RKO (cell line): ENCODE results near the gene OSBPL3.

ENCODE experiments used
- DNase-seq: peaks from one replicate; pipeline ENCODE4 v3.0.0-alpha.2; 2016; ENCODE audit warnings: low spot score

Gene OSBPL3

DNA sequence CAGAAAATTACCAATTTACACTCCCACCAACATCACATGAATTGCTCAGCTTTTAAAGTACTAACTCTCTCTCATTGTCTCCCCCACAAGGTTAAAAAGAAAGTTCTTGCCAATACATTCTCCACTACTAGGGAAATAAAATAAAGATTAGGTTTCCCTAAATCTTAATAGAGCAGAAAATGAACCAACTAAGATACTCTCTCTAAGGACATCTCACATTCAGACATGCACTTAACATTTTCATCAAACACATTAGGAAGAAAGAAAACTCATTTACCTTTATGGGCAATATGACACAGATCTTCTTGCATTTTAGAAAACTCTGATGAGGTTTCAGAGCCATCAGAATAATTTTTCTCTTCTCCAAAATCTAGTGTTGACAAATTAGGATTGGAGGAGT, 118.6 kb downstream of the OSBPL3 start:
- DNase-seq, result no peak

DNA sequence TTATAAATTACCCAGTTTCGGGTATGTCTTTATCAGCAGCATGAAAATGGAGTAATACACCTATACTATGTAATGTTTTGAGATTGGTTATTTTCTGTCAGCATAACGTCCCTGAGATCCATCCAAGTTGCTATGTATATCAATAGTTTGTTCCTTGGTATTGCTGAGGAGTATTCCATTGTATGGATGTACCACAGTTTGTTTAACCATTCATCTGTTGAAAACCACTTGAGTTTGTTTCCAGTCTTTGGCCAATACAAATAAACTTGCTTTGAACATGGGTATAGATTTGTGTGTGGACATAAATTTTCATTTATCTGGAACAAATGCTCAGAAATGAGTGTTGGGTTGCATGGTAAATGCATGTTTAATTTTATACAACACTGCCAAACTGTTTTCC, 119.4 kb downstream of the OSBPL3 start:
- DNase-seq, result no peak

- no peak for DNase-seq
These were observed 121.6 kb downstream of the OSBPL3 start for GRCh38 chr7:24858108-24858977.

DNA sequence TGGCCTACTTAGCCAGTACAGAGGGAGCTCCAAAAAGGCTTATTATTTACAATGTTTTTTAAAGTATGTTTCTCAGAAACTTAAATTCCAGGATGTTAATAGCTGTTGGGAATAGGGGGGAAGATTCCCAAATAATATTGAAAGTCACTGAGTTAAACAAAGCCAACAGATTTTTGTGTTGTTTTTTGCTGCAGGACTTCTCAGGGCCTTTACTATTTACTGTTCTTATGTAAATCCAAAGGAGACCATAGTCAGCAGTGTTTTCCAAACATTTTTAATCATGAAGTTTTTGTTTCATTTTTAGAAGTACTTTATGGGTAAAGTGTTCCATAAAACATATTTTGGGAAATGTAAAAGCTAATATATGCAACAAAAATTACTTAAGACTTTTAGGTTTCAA, 122.4 kb downstream of the OSBPL3 start:
- no peak for DNase-seq

GRCh38 chr7:24854866-24855265, 125.1 kb downstream of the OSBPL3 start:
- no peak for DNase-seq

GRCh38 chr7:24851786-24852185, 128.2 kb downstream of the OSBPL3 start:
- DNase-seq, result no peak

DNA sequence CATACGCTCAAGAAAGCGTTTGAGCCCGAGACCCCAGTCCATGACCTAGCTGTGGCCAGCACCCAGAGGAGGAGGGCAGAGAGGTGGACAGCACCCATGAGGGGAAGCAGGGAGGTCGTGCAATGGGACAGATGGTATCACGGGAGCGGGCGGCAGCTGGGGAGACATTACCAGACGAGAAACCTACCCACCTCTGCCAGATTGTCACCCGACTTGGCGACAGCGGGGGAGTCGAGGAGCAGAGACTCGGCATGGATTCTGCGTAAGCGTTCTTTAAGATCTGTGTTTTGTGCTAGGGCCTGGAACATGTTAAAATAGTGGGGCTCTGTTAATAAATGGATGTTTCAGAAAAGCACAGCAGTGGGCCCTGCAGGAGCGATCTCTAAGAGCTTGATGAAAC, 131.1 kb downstream of the OSBPL3 start:
- DNase-seq, result no peak

DNA sequence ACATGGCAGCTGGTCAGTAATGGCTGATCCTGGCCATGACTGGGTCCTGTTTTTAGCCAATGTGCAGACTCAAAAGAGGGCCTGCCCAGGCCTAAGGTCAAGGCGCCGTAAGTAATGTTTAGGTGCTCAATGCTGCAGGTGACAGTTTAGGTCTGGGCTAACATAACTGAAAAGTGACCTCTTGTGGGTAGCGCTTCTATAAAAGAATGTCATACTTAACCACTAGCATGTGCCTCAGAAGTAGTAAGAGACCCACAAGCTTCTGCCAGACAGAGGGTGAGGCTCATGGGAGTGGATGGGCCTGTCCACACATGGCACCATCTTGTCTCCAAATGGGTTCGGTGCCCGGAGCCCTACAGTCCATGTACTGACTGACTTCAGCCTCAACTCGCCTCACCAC, 132.2 kb downstream of the OSBPL3 start:
- no peak for DNase-seq

DNA sequence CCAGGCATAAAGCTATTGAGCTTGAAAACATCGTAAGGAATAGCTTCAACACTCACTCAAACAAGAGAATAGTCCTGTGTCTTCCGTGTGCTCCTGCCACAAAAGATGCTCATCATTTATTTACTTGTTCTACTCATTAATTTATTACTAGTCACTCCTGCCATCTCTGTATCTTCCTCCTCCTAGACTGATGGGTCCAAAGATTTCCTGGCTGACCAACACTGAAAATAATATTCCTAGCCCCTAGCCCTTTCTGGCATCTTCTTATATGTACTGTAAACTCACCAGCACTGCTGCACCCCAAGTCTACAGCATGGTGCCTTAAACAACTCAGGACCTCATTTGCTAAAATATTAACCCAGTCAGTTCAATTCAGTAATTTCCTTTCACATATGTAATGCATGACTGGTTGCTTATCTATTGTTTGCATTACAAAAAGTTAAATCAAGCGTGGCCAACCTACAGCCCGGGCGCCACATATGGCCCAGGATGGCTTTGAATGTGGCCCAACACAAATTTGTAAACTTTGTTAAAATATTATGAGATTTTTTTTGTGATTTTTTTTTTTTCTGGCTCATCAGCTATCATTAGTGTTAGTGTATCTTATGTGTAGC, 136.1 kb downstream of the OSBPL3 start:
- no peak for DNase-seq

- DNase-seq, result no peak
These were observed 137.3 kb downstream of the OSBPL3 start for GRCh38 chr7:24842449-24843241.

DNA sequence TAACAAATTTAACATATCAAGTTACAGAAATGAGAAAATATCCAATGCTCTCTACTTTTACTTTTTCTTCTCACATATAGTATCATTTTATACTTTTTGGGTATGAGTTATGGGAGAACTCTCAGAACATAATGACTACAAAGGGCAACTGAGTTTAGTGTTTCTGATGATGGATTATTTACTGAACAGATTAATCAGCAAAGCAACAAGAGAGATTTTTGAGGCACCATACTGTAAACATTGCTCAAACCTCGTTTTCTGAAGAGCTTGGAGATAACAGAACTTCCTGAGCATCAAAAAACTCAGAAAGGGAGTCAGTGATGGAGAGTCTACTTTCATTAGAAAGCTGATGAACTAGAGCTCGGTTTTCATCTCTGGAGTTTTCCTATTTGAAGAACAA, 137.9 kb downstream of the OSBPL3 start:
- DNase-seq, result no peak

- no peak for DNase-seq
These were observed 139.4 kb downstream of the OSBPL3 start for GRCh38 chr7:24840563-24840962.

DNA sequence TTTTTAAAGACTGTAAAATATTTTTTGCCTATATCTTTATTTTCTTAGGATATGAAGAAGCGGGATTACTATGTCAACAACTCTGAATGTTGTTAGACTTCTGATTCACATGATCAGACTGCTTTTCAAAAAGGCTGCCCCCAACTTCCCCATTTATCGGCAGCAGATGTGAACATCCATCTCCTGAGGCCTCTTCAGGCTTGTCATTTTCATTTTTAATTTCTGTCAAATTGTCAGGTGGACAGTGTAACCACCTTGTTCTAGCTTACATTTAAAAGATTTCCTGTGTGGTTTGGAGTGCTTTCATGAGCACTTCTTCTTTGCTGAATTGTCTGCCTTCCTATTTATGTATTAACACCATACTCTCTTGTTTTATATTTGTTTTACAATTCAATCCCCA, 143.9 kb downstream of the OSBPL3 start:
- no peak for DNase-seq

- no peak for DNase-seq
These were observed 144.3 kb downstream of the OSBPL3 start for GRCh38 chr7:24835643-24836042.

- no peak for DNase-seq
These were observed 145.7 kb downstream of the OSBPL3 start for GRCh38 chr7:24834128-24834798.

DNA sequence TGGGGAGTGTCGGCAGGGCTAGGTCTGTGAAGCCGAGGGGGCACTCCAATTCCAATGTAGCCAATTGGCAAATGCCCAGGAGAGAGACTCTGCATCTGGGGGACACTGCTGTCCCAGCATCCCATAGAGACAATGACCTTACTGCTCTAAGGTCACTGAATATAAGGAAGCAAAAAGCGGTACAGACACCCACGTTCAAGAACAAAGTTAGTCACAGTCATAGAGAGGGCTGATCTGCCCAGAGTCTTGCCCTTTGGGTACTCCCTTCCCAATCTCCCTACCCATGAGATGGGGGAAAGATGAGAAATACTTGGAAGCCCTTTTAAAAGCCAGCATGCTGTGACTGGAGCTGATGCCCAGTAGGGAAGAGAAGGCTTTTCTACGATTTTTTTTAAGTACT, 146.4 kb downstream of the OSBPL3 start:
- DNase-seq, result no peak

- no peak for DNase-seq
These were observed 148.7 kb downstream of the OSBPL3 start for GRCh38 chr7:24831240-24831639.

GRCh38 chr7:24830440-24831050, 149.4 kb downstream of the OSBPL3 start:
- no peak for DNase-seq

GRCh38 chr7:24829787-24830186, 150.2 kb downstream of the OSBPL3 start:
- no peak for DNase-seq

GRCh38 chr7:24828891-24829661, 150.9 kb downstream of the OSBPL3 start:
- DNase-seq, result no peak

- no peak for DNase-seq
These were observed 152.4 kb downstream of the OSBPL3 start for GRCh38 chr7:24827589-24827988.
